WI38 (cell line): ENCODE measurements around the gene CD209.

Experiments
- H3K4me3 ChIP-seq: 2 replicates; pipeline ENCODE4 v1.5.1; 2011; ENCODE audit warnings: low read depth, mild to moderate bottlenecking, control low read depth, low read length
- CTCF ChIP-seq: IDR thresholded peaks from 2 replicates; pipeline ENCODE4 v1.5.1; 2012; ENCODE audit warnings: low read depth, mild to moderate bottlenecking, control low read depth, low read length

The CD209 gene

GRCh38 chr19:7705387-7706187 is 41.7 kb downstream of the CD209 start:
- no peak overlapping the region for H3K4me3 ChIP-seq

GRCh38 chr19:7704280-7705060 is 42.9 kb downstream of the CD209 start:
- TF ChIP-seq CTCF = no peak
- no peak overlapping the region for H3K4me3 ChIP-seq

More at GRCh38 chr19:7705387-7706187, 41.7 kb downstream of the CD209 start:
- no peak for TF ChIP-seq CTCF

GRCh38 chr19:7703332-7703731 is 44.0 kb downstream of the CD209 start:
- no peak for TF ChIP-seq CTCF
- no peak overlapping the region for H3K4me3 ChIP-seq

GRCh38 chr19:7701654-7702457 is 45.5 kb downstream of the CD209 start, which contains the start of gene FCER2:
Gene FCER2 (minus strand): TSS chr19:7702131. CDS start chr19:7699760, 2,371 bp downstream.
- no peak for TF ChIP-seq CTCF
- no peak within 1 kb of the TSS for H3K4me3 ChIP-seq

GRCh38 chr19:7701049-7701653 is 46.2 kb downstream of the CD209 start:
- no peak for TF ChIP-seq CTCF

GRCh38 chr19:7699417-7700401 is 47.6 kb downstream of the CD209 start:
- H3K4me3 ChIP-seq = no peak overlapping the region
- TF ChIP-seq CTCF = no peak

More at GRCh38 chr19:7701049-7701653, 46.2 kb downstream of the CD209 start:
- no peak overlapping the region for H3K4me3 ChIP-seq
